DMS53 treated with DMSO at 0.1 percent for 48 hours (cell line): ENCODE data around the gene RHBG.
"Not testable (repeated sequence)": the region's sequence is repeated elsewhere in the genome, so short reads cannot be mapped to it uniquely, and the experiment has no call there.

ENCODE experiments used
- DNase-seq: peaks from one replicate; lab custom pipeline; 2025; ENCODE audit not compliant: unreplicated experiment; lab: John Stamatoyannopoulos, UW

RHBG gene

DNA sequence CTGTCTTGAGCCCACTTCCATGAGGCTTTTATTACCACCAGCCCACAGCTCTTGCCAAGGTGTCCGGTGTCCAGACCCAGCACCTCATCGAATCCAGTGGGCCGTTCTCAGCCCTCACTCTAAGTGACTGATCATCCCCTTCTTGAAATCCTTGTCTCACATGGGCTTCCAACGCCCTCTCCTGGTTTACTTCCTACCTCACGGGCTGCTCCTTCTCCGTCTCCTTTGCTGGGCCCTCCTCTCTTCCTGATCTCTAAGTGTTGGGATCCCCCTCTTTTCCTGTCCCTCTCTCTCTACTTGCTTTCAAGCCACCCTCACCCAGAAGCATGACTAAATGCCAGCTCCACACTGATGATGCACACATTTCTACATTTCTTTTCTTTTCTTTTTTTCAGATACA lies 9.0 kb upstream of the RHBG start:
- DNase-seq, result no peak

DNA sequence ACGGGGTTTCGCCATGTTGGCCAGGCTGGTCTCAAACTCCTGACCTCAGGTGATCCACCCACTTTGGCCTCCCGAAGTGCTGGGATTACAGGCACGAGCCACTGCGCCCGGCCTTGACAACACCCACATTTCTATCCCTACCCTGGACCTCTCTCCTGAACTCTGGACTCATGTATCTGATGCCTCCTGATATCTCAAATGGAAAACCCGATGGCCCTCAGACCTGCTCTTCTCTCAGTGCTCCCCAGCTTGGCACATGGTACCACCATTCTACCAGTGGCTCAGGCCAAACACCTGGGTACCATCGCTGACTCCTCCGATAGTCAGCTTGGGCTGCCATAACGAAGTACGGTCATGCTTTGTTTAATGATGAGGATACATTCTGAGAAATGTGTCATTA lies 8.5 kb upstream of the RHBG start:
- DNase-seq, result no peak

DNA sequence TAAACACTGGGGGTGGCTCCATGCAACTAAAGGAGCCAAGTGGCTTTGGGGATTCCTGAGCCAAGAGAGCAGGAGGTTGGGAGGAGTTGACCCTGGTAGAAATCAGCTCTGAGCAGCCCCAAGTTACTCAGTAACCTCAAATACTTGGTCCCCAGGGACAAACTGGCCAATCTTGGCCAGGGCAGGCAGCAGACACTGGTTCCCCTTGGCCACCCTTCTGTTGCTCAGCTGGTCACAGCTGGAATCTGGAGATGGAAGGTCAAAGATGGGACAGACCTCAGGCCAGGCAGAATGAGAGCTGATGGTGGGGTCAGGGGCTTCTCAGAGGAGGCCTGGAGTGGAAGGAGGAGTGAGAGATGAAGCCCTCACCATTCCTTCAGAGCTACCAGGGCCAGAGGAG lies 3.3 kb upstream of the RHBG start:
- DNase-seq, result no peak

DNA sequence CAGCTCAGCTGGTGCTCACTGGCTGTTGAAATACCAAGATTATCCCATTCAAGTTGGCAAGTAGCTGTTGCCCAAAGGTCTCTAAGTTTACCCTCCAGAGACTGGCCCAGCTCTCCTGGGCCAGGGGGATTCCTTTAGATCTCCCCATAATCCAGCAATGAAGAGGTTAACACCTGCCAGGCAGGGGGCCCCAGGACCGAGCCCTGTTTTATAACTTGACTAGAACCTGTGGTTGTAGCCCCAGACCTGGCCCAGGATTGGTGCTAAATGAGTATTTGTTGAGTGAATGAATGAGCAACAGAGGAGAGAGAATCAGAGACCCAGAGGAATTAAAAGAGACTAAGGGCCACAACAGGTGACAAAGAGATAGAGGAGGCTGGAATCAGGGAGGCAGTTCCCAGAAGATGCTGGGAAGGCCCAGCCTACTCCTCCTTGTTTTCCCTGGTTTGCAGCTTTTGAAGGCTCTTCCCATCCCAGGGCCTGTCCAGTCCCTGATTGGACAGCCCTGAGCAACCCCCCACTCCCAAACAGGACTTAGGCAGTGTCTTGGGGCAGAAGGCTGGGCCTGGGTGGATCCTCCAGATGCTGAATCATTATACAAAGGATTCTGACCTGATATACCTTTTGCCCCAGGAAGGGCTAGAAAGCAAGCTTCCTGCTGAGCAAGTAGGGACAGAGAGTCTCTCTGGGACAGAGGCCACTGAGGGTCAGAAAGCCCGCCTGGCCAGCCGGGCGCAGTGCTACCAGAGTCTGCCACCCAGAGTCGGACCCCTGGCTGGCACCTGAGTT lies 2.4 kb upstream of the RHBG start:
- no peak for DNase-seq

DNA sequence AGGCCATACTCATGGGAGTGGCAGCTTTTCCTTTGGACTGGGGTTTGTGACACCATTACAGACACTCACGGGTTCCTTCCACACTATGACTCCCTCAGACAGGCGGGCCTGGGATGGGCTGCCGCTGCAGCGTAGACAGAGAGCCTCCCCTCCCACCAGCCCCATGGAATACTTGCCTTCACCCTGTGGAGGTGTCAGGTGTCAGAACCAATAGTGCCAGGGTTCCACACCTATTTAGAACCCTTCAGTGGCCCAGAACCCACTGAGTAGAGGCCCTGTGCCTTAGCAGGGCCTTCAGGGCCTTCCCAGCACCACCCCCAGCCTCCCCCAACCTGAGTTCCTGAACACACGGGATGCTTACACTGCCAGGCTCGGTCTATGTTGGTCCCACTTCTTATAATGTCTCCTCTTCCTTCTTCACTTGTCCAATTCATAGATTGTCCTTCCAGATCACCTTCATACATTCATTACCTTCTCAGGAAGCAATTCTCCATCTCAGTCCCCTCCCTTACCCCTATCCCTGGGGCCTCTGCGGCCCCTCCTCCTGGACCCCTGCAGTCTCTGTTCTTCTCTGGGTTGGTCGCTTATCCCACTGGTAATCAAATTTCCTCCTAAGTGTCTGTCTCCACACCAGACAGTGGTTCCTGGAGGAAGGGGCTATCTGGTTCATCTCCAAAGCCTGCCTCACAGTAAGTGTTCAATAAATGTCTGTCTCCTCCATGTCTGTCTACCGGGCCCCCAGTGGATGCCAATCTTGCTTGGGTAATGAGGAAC lies 1.4 kb upstream of the RHBG start:
- DNase-seq, result no peak

DNA sequence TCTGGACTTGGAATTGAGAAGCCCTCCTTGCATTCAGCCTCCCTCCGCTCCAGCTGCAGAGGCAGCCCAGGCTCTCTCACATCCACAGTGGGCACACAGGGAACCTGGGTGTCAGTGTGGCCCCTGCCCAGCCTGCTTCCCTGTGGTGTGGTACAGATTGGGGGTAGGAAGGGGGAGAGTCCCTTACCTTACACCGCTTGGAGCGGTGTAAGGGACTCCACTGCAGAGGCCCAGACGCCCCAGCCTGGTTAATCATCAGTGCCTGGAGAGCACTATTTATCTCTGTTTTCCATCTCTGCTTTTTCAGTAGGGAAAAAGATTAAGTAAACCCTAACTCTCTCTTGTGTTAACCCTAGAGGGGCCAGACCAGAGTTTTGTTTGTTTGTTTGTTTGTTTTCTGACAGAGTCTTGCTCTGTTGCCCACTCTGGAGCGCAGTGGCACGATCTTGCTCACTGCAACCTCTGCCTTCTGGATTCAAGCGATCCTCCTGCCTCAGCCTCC lies 803 bp upstream of the RHBG start:
- DNase-seq, result no peak

DNA sequence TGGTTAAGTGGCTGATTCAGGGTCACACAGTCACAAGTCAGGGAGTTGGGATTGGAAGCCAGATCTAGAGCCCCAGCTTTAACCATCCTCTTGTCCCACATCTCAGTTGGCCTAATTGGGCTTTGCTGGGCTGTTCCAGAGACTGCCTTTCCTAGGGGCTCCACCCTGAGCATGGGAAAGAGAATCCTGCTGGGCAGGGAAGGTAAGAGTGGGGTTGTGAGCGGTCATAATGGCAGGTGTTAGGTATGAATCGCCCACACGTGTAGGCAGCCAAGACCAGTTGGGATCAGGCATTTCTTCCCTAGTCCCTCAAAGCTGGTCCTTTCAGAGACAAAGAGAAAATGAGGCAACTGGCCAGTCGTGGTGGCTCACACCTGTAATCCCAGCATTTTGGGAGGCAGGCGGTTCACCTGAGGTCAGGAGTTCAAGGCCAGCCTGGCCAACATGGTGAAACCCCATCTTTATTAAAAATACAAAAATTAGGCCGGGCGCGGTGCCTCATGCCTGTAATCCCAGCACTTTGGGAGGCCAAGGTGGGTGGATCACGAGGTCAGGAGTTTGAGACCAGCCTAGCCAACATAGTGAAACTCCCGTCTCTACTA lies 775 bp downstream of the RHBG start:
- DNase-seq, result not testable (repeated sequence)

DNA sequence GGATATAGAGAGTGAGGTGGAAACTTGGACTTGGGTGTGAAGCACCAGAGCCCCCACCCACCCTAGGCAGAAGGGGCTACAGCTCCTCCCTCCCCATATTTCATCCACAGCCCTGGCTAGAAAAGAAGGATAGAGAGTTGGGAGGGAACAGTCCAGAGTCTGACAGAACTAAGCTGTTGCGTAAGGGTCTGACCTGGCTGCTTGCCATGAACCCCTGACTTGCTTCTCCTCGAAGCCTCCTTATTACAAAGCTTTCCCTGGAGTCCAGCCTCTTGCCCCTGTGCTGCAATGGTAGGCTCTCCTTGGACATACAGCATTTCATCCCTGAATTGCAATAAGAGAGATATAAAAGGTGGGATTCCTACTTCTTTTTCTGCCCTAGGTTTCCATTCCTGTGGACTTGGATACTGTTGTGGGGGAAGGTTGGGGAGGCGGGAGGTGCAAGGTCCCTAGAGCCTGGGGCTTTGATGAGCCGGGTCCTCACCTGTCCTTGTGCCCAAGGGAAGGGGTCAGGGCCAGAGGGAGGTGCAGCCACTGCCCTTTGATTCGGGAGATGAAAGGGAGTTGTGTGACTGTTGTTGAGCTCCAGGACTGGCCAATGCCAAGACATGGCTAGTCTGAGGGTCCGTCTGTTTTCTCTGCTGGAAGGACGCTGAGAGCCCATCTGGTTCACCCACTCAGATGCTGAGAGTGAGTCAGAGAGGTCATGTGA lies 2.7 kb downstream of the RHBG start:
- no peak for DNase-seq

DNA sequence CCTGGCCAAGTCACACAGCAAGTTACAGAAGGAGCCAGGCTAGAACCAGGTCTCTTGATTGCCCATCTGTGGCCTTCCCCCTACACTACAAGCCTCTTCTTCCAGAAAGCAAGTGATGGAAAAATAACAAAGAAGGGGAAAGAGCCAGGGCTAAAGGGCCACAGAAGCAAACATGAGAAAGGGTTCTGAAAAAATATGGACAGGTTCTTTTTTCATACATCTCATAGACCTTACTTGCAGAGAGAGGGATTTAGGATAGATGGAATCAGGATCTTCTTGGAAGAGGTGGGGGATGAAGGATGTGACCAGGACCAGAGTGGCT lies 3.2 kb downstream of the RHBG start:
- DNase-seq, result no peak

DNA sequence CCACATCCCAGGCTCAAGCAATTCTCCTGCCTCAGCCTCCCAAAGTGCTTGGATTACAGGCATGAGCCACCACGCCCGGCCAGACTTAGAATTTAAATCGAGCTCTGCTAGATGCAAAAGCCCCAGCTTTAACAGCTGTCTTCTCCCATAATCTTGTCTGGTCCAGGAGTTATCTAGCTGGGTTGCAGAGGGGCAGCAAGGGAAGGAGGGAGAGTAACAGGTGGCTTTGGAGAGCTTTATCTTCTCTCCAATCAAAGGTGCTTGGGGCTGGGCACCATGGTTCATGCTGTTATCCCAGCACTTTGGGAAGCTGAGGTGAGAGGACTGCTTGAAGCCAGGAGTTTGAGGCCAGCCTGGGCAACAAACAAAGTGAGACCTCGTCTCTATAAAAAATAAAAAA lies 3.9 kb downstream of the RHBG start:
- DNase-seq, result no peak

DNA sequence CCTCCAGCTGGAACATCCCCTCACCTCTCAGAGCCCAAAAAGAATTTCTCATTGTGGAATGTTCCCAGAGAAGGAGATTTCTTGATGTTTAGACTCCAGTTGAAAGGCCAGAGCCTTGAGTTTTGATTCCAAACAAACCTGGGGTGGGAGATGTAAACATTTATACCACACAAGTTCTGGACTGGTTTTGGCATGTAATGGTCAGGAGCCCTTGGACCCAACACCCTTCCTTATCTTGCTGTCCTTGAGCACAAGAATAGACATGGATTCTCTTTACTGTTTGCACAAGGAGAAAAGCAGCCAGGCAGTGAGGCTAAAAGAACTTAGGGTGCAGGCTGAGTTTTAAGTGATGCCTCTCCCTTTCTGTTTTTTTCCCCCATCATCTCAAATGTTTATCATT lies 4.5 kb downstream of the RHBG start:
- DNase-seq, result no peak

DNA sequence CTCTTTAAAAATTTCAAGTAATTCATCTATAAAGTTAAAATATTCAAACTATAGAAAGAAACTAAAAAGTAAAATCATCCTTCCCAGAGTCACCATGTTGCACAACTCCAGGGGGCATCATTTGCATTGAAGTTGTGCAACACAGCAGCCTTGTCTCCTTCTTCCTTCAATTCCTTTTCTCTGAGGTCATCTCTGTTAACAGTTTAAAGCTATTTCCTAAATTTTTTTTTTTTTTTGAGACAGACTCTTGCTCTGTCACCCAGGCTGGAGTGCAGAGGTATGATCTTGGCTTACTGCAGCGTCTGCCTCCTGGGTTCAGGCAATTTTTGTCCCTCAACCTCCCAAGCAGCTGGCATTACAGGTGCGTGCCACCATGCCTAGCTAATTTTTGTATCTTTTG lies 7.1 kb downstream of the RHBG start:
- DNase-seq, result no peak

DNA sequence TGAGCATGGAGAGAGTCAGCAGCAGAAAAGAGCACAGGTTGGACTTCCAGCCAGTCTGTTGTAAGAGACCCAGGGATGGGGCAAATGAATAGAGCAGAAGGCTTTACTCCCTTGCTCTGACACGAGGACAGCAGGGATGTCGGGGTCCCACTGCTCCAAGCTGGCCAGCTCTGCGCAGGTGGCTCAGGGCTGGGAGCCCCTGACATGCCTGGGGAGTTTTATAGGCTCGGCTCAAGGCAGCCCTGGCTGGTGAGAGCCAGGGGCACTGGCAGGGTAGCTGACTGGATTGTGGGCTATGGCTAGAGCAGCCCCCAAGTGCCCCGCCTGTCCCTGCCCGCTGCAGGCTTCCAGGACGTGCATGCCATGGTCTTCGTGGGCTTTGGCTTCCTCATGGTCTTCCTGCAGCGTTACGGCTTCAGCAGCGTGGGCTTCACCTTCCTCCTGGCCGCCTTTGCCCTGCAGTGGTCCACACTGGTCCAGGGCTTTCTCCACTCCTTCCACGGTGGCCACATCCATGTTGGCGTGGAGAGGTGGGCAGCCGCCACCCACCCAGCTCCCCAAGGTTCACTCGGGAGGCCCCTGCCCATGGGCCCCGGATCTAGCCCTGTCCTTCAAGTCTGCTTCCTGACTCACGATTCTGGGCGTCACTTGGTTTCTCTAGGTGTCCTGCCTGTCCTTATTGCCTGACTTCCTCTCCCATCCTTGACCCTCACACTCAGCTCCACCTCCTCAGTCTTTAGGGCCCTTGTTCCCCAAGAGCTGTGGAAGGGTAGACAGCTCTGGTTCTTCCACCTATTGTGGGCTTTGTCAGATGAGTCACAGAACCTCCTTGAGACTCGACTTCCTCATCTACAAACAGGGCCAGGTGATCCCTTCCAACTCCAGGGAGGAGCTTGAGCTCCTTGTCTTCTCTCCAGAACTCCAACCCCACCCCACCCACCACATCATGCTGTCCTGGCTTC lies 8.2 kb downstream of the RHBG start:
- no peak for DNase-seq

DNA sequence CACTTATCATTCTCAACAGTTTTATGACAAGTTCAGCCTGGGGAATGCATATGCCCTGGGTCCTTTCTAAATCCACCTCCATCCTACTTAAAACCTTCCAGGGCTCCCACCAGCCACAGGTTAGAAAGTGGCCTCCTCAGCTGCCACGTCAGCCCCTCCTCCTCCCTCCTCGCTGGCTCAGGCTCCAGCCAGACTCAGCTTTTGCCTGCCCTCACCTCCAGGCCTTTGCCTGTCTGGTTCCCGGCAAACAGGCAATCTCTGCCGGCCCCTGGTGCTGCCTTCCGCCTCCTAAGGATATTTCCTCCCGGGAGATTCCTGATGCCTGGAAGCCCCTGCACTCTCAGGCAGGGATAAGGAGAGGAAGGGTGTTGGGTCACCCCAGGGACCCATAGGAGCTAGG lies 9.5 kb downstream of the RHBG start:
- DNase-seq, result no peak

DNA sequence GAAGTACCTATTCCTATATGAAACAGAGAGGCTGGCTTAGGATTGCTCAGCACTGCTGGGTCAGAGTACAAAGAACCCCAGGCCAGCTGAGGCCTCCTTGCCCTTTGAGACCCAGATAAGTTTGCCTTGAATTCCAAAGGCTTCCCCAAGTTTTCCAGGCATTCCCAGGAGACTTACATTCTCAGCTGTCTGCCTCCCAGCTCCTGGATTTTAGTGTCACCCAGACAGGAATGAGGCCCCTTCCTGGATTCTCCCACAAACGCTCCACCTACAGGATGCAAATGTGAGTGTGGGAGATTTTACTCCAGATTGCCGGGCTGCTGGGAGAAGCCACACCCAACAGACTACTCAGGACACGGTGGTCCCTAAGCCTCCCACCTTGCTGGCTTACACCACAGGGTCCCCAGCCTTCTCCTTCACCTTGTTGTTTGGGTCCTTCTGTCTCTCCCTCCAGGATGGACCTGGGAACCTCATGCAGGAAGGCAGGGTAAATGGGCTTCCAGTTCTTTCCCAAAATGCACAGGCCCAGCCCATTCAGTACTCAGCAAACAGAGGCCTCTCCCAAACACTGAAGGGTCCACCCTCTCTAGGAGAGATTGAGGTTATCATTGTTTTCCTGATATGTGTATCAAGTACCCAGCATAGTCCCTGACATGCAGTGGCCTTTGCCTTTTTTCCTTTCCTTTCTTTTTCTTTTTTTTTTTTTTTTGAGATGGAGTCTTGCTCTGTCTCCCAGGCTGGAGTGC lies 10.6 kb downstream of the RHBG start:
- no peak for DNase-seq

DNA sequence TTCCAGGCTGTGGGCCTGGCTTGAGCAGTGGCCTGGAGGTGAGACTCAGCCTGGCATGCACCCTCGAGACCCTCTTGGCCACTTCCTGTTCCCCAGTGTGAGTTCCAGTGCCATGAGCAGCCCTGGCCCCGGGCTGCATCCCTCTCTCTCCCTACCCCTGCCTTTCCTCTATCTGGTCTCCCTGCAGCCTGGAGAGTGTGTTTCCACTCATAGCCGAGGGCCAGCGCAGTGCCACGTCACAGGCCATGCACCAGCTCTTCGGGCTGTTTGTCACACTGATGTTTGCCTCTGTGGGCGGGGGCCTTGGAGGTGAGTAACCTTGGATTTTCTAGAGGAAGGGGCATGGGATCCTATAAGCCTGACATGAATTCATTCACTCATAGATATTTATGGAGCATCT lies 13.6 kb downstream of the RHBG start:
- DNase-seq, result no peak

DNA sequence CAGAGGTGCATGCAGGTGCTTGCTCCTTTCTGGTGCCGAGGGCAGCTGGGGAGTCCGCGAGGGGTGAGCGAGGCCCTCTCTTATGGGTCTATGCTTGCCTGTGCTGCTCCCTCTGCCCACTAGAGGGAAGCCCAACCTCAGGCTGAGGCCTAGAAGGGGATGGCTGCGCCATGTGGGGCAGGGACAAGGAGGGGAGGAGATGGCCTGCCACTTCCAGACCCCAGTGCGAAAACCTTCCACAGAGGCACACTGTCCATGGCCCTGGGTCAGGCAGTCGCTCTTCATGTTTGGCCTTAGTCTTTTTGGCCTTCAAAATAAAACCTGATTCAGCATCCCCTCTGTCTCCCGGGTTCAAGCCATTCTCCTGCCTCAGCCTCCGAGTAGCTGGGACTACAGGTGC lies 14.0 kb downstream of the RHBG start:
- peak; percentile 72 for DNase-seq

DNA sequence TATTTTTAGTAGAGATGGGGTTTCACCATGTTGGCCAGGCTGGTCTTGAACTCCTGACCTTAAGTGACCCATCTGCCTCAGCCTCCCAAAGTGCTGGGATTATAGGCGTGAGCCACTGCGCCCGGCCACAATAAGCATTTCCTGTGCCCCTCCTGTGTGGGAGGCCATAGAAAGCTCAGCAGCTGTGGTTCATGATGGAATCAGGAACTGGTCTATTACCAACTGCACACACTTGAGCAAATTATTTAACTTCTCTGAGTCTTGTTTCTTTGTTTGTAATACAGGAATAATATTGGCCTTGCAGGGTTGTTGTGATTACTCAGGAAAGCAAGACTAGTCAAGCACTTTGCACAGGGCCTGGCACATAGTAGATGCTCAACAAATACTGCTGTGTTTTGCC lies 15.0 kb downstream of the RHBG start:
- DNase-seq, result no peak

DNA sequence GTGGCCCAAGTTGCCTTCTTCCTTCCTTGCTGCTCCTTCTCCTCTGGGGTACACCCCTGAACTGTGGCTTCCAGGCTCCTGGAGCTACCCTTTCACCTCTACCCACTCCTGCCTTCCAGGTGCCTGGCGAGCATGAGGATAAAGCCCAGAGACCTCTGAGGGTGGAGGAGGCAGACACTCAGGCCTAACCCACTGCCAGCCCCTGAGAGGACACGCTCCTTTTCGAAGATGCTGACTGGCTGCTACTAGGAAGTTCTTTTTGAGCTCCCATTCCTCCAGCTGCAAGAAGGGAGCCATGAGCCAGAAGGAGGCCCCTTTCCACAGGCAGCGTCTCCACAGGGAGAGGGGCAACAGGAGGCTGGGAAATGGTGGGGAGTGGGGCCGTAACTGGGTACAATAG lies 15.6 kb downstream of the RHBG start:
- DNase-seq, result no peak

DNA sequence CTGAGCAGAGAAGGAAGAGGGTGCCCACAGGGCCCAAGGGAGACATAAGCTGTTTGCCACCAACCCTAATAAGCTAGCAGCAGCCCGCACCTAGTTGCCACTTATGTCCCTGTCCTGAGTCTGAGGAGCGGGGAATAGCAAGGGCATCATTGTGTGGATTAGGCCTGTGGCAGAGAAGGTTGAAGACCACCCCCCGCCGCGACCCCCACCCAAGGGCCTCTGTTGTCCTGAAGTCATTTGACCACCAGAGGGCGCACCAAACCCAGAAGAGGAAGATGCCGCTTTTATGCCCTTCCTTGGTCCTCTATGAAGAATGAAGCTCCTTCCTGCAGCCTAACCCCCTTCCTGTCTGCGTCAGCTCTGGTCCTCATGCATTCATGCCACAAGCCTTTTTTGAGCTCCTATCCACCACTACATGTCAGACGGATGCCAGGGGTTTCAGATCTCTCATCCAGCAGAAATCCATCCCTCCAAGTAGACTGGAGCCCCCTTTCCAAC lies 16.6 kb downstream of the RHBG start:
- DNase-seq, result peak; percentile 87
